Articular chondrocyte of knee joint (primary cell): ENCODE measurements around the gene CPT2. TPM values are rescaled to one million over a fixed set of nuclear protein-coding genes. Genes with fewer than 3 reads are reported as not detected.

Experiments used
- total RNA-seq: library from RNA; depleted of rRNA; stranded (reverse); fragments of >200 nt; gene quantifications from 2 replicates; pipeline ENCODE4 v1.2.3, GENCODE V29; 2012

CPT2 gene
- total RNA-seq: 22.4 and 24.2 TPM in 2 replicates

DNA sequence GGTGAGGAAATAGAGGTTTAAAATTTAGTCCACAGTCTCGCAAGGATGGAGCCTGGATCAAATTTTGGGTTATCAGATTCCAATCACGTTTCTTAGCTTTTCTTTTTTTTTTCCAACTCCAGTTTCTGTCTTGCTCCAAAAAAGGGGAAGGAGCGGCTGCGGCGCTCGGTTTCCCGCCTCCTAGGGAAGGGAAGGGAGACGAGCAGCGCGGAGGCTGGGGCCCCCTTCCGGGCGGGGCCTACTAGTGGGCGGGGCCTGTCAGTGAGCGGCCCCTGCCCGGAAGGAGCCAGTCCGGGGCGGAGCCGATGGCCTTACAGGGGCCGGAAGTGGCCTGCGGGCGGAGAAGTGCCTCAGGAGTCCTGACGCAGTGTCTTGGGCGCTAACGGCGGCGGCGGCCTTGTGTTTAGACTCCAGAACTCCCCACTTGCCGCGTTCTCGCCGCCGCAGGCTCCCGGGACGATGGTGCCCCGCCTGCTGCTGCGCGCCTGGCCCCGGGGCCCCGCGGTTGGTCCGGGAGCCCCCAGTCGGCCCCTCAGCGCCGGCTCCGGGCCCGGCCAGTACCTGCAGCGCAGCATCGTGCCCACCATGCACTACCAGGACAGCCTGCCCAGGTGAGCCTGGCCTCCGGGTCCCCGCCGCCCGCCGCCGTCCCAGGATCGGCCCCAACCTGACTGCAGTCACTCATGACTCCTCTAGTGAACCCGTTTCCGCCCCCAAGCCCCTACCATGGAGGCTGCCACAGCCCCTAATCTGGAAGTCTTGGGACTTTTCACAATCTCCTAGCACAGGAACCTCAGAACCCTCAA, at the start of gene CPT2:
Gene CPT2 (plus strand): TSS at position 340 of the 806 bp plus-strand sequence. CDS start 120 bp downstream, at position 460.

DNA sequence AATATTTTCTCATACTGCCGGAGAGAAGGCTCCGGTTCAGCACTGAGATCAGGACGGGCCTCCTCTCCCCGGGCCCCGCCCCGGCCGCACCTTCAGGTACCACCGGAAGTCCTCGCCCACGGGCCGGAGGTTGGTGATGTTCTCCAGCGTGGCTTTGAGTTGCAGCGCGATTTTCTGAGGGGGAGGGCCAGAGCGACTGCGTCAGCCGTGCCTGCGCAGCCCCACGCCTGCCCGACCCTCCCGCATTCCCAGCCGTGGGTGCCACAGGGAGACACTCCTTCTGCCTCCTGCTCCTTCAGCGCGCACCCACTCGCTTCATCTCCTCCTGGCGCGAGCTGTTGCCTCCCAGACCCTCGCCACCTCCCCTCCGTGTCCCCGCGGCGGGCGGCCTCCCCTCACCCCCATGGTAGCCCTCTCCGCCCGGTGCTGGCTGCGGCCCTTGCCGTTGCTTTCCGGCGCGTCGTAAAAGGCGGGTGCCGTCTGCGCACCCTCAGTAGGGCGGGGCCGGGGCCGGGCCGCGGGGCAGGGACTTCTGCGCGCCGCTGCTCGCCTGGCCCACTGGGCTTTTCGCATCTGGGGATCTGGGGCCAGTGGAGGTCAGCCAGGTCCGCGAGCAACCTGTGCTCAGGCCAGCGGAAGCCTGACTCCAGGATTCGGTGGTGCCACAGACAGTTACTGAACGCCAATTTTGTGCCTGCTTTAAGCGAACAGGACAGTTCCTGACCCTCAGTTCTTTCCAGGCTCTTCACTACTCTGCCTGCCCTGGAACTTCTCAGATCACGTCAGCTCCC, 23.7 kb downstream of the CPT2 start, which contains the start of gene CZIB:
Gene CZIB (minus strand): TSS at position 464 of the 791 bp plus-strand sequence. CDS start 59 bp downstream, at position 405.

DNA sequence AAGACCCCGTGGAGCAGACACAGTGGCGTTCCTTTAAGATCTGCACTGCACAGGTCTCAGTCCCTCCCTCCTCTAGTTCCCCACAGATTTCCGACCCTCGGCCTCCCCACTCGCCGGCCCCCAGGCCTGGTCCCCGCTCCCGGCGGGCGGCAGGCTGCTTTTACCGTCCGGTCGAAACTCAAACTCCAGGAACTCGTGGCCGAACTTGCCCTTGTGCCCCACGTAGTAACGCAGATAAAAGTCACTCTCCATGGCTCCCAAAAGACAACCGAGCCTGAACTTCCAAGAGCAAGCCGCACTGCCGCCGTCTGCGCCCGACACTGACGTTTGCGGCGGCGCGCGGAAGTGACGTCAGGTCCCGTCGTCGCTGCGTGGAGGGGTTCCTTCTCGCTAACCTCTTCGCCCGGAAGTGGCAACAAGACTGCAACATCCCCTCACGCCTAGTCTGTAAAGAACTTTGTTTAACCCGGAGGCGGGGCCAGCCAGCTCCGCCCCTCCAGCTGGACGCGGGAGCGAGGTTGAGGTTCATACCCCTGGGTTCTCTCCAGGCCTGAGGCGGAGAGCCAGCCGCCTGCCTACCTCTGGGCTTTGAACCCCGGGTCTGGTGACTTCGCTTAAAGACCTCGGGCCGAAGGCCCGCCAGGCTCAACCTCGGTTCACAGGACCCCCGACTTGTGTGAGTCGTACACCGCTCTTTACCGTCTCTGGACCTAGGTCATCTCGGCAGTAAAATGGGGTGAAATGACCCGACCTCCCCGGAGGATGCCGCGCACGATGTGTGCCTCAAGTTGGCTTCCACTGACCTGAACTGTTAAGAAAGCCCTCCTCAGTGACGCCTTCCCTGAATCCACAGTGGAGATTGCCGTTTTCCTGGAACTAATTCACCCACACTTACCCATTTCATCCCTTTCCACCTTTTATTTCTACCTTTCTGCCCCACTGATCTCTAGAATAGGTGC, 41.9 kb downstream of the CPT2 start, which contains the start of gene MAGOH:
Gene MAGOH (minus strand): TSS at position 322 of the 959 bp plus-strand sequence. CDS start 70 bp downstream, at position 252.

Other genes starting within 250 kb of the CPT2 start
- gene PODN, start 134.6 kb upstream of the CPT2 start, total RNA-seq: 24.4 and 61.0 TPM in 2 replicates
- gene SLC1A7, start 54.2 kb upstream of the CPT2 start, total RNA-seq: under 0.01 and 0.11 TPM in 2 replicates
- gene CZIB, start 23.8 kb downstream of the CPT2 start, total RNA-seq: 55.3 and 69.9 TPM in 2 replicates
- 27.2 and 27.4 TPM in 2 replicates for gene MAGOH, start 41.7 kb downstream of the CPT2 start, total RNA-seq
- gene LRP8, start 131.2 kb downstream of the CPT2 start, total RNA-seq: 13.7 and 15.7 TPM in 2 replicates